Fibroblast of mammary gland (primary cell): ENCODE measurements around the gene LRRC40.

ENCODE experiments used
- DNase-seq: peaks from one replicate; pipeline ENCODE4 v3.0.0-alpha.2; 2010; ENCODE audit warnings: low read depth
- H3K4me3 ChIP-seq: 2 replicates; pipeline ENCODE4 v1.5.1; 2011; ENCODE audit warnings: low read depth, mild to moderate bottlenecking, low read length, moderate library complexity; ENCODE audit not compliant: control insufficient read depth
- TF ChIP-seq, protein P1 (sequence below): conservative IDR thresholded peaks from 2 replicates; pipeline ENCODE4 v1.5.1; 2011; ENCODE audit warnings: low read depth, low read length, inconsistent platforms; ENCODE audit not compliant: control insufficient read depth, insufficient read depth

The LRRC40 gene

DNA sequence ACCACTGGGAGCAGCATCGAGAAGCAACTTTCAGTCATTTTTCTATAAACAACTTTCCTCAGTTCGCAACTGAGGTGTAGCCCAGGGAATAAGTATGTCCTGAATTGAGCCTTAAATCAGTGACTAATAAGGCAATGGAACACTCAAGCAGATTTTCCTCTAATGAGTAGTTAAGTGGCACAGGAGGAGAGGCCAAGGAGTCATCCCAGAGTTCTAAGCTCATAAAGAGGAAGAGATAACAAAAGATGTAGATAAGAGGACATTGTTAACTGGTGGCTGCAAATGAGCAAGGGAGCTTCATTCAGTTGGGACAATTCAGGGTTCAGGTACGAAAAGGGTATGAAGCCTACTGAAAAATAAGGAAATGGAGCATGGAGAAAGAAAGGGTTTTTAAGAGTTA, 64.5 kb downstream of the LRRC40 start:
- H3K4me3 ChIP-seq: no peak overlapping the region
- TF ChIP-seq, protein P1, sequence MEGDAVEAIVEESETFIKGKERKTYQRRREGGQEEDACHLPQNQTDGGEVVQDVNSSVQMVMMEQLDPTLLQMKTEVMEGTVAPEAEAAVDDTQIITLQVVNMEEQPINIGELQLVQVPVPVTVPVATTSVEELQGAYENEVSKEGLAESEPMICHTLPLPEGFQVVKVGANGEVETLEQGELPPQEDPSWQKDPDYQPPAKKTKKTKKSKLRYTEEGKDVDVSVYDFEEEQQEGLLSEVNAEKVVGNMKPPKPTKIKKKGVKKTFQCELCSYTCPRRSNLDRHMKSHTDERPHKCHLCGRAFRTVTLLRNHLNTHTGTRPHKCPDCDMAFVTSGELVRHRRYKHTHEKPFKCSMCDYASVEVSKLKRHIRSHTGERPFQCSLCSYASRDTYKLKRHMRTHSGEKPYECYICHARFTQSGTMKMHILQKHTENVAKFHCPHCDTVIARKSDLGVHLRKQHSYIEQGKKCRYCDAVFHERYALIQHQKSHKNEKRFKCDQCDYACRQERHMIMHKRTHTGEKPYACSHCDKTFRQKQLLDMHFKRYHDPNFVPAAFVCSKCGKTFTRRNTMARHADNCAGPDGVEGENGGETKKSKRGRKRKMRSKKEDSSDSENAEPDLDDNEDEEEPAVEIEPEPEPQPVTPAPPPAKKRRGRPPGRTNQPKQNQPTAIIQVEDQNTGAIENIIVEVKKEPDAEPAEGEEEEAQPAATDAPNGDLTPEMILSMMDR: no peak
- DNase-seq: peak; percentile 33

DNA sequence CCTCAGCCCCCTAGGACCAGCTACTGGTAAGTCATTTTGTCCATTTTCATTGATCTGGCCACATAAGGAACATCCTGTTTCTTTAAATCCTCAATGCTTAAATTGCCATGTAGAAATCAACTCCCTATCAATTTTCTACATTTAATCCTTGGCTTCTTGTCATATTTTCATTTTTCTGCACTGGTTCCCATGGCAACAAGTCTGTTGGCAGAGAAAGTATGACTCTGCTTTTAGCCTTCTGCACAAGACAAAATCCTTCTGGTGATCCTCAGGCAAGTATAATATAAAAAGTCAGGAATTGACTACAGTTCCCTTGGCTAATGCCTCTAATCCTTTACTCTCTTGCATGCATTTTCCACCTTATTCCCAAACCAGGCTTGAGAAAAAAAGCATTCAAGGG, 65.0 kb downstream of the LRRC40 start:
- TF ChIP-seq, protein P1: no peak

DNA sequence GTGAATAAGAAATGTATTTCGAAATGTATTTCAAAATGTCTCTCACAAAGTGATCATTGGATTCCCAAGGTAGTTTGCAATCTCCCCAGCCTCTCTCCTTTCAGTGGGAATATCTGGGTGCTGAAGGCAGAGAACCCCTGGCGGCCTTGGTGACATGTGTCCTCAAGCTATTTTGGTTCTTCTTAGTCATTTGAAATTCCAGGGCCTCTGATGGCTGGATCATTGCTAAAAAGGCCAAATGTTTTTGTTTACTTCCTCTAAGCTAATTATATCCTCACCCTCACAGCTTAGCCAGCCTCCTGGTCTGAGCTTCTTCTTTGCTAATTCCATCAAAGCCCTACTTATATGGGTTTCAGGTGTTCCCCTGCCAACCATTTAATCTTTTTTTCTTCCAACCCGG, 71.2 kb downstream of the LRRC40 start:
- TF ChIP-seq, protein P1: no peak
- DNase-seq: no peak
- H3K4me3 ChIP-seq: no peak overlapping the region

More for the DNA sequence above, 65.0 kb downstream of the LRRC40 start:
- peak; percentile 49 for DNase-seq
- H3K4me3 ChIP-seq: no peak overlapping the region

GRCh38 chr1:70117046-70117445, 88.3 kb downstream of the LRRC40 start:
- DNase-seq: no peak
- TF ChIP-seq, protein P1: no peak
- no peak overlapping the region for H3K4me3 ChIP-seq

GRCh38 chr1:70115315-70115714, 90.1 kb downstream of the LRRC40 start:
- TF ChIP-seq, protein P1: no peak
- DNase-seq: no peak
- no peak overlapping the region for H3K4me3 ChIP-seq

GRCh38 chr1:70112838-70113237, 92.5 kb downstream of the LRRC40 start:
- TF ChIP-seq, protein P1: peak; percentile 4
- no peak overlapping the region for H3K4me3 ChIP-seq

GRCh38 chr1:70109241-70109640, 96.1 kb downstream of the LRRC40 start:
- H3K4me3 ChIP-seq: no peak overlapping the region
- no peak for DNase-seq
- TF ChIP-seq, protein P1: no peak

More at GRCh38 chr1:70112838-70113237, 92.5 kb downstream of the LRRC40 start:
- DNase-seq: no peak
